DMS 273 treated with DMSO at 0.1 percent for 48 hours (cell line): Measurements from ENCODE around the gene SNX30.
A peak's percentile ranks its signal among the peaks of the same experiment; 100 is the strongest.

Experiments used
- DNase-seq: peaks from one replicate; lab custom pipeline; 2025; lab: John Stamatoyannopoulos, UW

SNX30 gene

GRCh38 chr9:112783551-112783954 lies 33.0 kb downstream of the SNX30 start:
- DNase-seq, result no peak

- DNase-seq, result no peak
These were observed 33.6 kb downstream of the SNX30 start for GRCh38 chr9:112784020-112784785.

GRCh38 chr9:112785986-112786385 lies 35.4 kb downstream of the SNX30 start:
- no peak for DNase-seq

GRCh38 chr9:112786829-112787520 lies 36.4 kb downstream of the SNX30 start:
- no peak for DNase-seq

- DNase-seq, result no peak
These were observed 37.4 kb downstream of the SNX30 start for GRCh38 chr9:112787978-112788377.

- DNase-seq, result no peak
These were observed 38.9 kb downstream of the SNX30 start for GRCh38 chr9:112789473-112789872.

GRCh38 chr9:112789891-112790774 lies 39.6 kb downstream of the SNX30 start:
- no peak for DNase-seq

- no peak for DNase-seq
These were observed 42.1 kb downstream of the SNX30 start for GRCh38 chr9:112792670-112793069.

- peak; percentile 12 for DNase-seq
These were observed 42.8 kb downstream of the SNX30 start for GRCh38 chr9:112793213-112793810.

- no peak for DNase-seq
These were observed 44.2 kb downstream of the SNX30 start for GRCh38 chr9:112794731-112795130.

GRCh38 chr9:112795921-112796320 lies 45.4 kb downstream of the SNX30 start:
- DNase-seq, result no peak

- no peak for DNase-seq
These were observed 45.9 kb downstream of the SNX30 start for GRCh38 chr9:112796485-112796884.

- no peak for DNase-seq
These were observed 58.8 kb downstream of the SNX30 start for GRCh38 chr9:112809351-112809848.

- no peak for DNase-seq
These were observed 59.3 kb downstream of the SNX30 start for GRCh38 chr9:112809906-112810305.

- no peak for DNase-seq
These were observed 60.3 kb downstream of the SNX30 start for GRCh38 chr9:112810696-112811490.

- DNase-seq, result no peak
These were observed 61.0 kb downstream of the SNX30 start for GRCh38 chr9:112811518-112811917.

- no peak for DNase-seq
These were observed 65.3 kb downstream of the SNX30 start for GRCh38 chr9:112815868-112816267.

- no peak for DNase-seq
These were observed 67.3 kb downstream of the SNX30 start for GRCh38 chr9:112817860-112818203.

- DNase-seq, result no peak
These were observed 69.3 kb downstream of the SNX30 start for GRCh38 chr9:112819635-112820496.

GRCh38 chr9:112820881-112821280 lies 70.3 kb downstream of the SNX30 start:
- DNase-seq, result no peak
